ENCODE results near the gene LRRC8E. TPM values are rescaled to one million over a fixed set of nuclear protein-coding genes. Genes with fewer than 3 reads are reported as not detected.

Gene LRRC8E
- total and polyA plus RNA-seq, 2 of the 8 experiments (the other 6 are each of a cell fraction or from before 2014, with no cell fraction given), result 2.7 to 2.9 TPM

DNA sequence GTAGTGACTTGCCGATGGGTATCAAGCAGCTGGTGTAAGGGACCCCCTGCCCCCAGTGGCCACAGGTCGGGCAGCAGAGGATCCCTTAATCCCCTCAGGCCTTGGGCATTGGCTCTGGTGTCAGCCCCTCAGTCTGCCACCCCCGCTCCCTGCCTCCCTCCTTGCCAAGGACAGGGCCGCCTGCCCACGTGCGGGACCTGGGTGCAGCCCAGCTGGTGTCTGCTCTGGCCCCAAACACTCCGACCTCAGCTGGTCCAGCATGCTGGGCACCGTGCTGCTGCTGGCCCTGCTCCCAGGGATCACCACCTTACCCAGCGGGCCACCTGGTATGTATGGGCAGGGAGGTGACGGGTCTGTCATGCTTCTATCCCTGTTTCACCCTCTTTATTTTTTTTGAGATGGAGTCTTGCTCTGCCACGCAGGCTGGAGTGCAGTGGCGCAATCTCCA is 26.3 kb downstream of the LRRC8E start, which contains the start of gene TGFBR3L (continued):
- no peak for TF ChIP-seq POLR2AphosphoS5 (IDR thresholded peaks at IDR 0.05; ENCODE audit: low read depth, low read length)
- no peak for TF ChIP-seq SRF (IDR thresholded peaks at IDR 0.05; ENCODE audit: low read depth, low read length)
- TF ChIP-seq SP4 (IDR thresholded peaks at IDR 0.05; ENCODE audit: low read length), result no peak
- TF ChIP-seq CBX5 (IDR thresholded peaks at IDR 0.05; ENCODE audit: low read depth, low read length), result no peak
- TF ChIP-seq SIN3A (conservative IDR thresholded peaks at IDR 0.05 in 1 of 2, IDR thresholded peaks at IDR 0.05 in 1 of 2; ENCODE audit: low read depth in 1 of 2, low read length in 2 of 2), result no peak
- no peak for TF ChIP-seq NRF1 (IDR thresholded peaks at IDR 0.05; ENCODE audit: low read depth, low read length)
- TF ChIP-seq TEAD4 (IDR thresholded peaks at IDR 0.05; ENCODE audit: low read depth, low read length), result no peak
- TF ChIP-seq, protein P1, sequence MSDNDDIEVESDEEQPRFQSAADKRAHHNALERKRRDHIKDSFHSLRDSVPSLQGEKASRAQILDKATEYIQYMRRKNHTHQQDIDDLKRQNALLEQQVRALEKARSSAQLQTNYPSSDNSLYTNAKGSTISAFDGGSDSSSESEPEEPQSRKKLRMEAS (IDR thresholded peaks at IDR 0.05), result no peak
- TF ChIP-seq CREB1 (IDR thresholded peaks at IDR 0.05), result no peak

Data from H1 (cell line).